Measurements from ENCODE around the gene KLF13. TPM values are rescaled to one million over a fixed set of nuclear protein-coding genes. Genes with fewer than 3 reads are reported as not detected.

Gene KLF13
- total RNA-seq, 1 experiment from 2014 or later, result 60.1 TPM

- ChIA-PET CTCF (no interaction called here), RAD21 (ENCODE audit: low non-redundant PET in 1 of 2, low total read pairs in 2 of 2, uncharacterized antibody in 2 of 2, unreplicated experiment in 2 of 2) (no interaction called here), POLR2A (no interaction called here)
- Histone ChIP-seq H3K9me2 (ENCODE audit: insufficient read depth) (no peaks in the 10 kb centered on the region), H3K79me2 (ENCODE audit: insufficient read depth, low read length) (no peaks in the 10 kb centered on the region), H3K27ac (ENCODE audit: low read depth, low read length) (no peak overlapping the region), H2AFZ (ENCODE audit: low read depth, low read length, poor library complexity, severe bottlenecking) (no peak overlapping the region), H3K9me3 (ENCODE audit: control insufficient read depth in 1 of 2, insufficient read depth in 1 of 2, low read depth in 1 of 2, low read length in 2 of 2) (no peaks in the 10 kb centered on the region), H3K9ac (ENCODE audit: low read length) (no peak overlapping the region), H3K27me3 (ENCODE audit: insufficient read depth, low read length) (no peaks in the 10 kb centered on the region), H3K4me2 (ENCODE audit: low read length) (no peak overlapping the region), H4K20me1 (ENCODE audit: insufficient read depth) (no peaks in the 10 kb centered on the region), H3K36me3 (ENCODE audit: control insufficient read depth in 1 of 2, insufficient read depth in 2 of 2, low read length in 2 of 2) (no peaks in the 10 kb centered on the region; a peak in 1 of 4 replicates), H3K4me1 (ENCODE audit: control insufficient read depth in 1 of 2, insufficient read depth in 2 of 2, low read length in 2 of 2) (no peaks in the 10 kb centered on the region), H3K4me3 (replicated peaks in 1 of 2; ENCODE audit: low read depth in 1 of 2, low read length in 2 of 2) (no peak overlapping the region)
- no peak for ATAC-seq
- no peak for DNase-seq (ENCODE audit: low read depth, low spot score)
- TF ChIP-seq ZBTB33 (IDR thresholded peaks at IDR 0.05; ENCODE audit: extremely low read depth, insufficient replicate concordance, low read length), result no peak
- intact Hi-C loops (cut with micrococcal nuclease), result no loop called here
- no TSS peak for BruUV-seq (replicated peaks)
These were observed 49.9 kb downstream of the KLF13 start for GRCh38 chr15:31376511-31376910.

- Histone ChIP-seq H3K9me2 (ENCODE audit: insufficient read depth) (no peaks in the 10 kb centered on the region), H3K36me3 (ENCODE audit: control insufficient read depth in 1 of 2, insufficient read depth in 2 of 2, low read length in 2 of 2) (no peaks in the 10 kb centered on the region; a peak in 1 of 4 replicates), H2AFZ (ENCODE audit: low read depth, low read length, poor library complexity, severe bottlenecking) (no peak overlapping the region), H3K4me1 (ENCODE audit: control insufficient read depth in 1 of 2, insufficient read depth in 2 of 2, low read length in 2 of 2) (no peaks in the 10 kb centered on the region), H3K79me2 (ENCODE audit: insufficient read depth, low read length) (no peaks in the 10 kb centered on the region), H3K27ac (ENCODE audit: low read depth, low read length) (no peak overlapping the region), H3K4me3 (replicated peaks in 1 of 2; ENCODE audit: low read depth in 1 of 2, low read length in 2 of 2) (no peak overlapping the region), H3K9ac (ENCODE audit: low read length) (no peak overlapping the region), H4K20me1 (ENCODE audit: insufficient read depth) (no peaks in the 10 kb centered on the region), H3K27me3 (ENCODE audit: insufficient read depth, low read length) (no peaks in the 10 kb centered on the region), H3K4me2 (ENCODE audit: low read length) (no peak overlapping the region), H3K9me3 (ENCODE audit: control insufficient read depth in 1 of 2, insufficient read depth in 1 of 2, low read depth in 1 of 2, low read length in 2 of 2) (no peaks in the 10 kb centered on the region)
- POLR2A ChIA-PET, result no interaction called here
- no peak for TF ChIP-seq EGR1 (IDR thresholded peaks at IDR 0.05; ENCODE audit: low read depth)
- no peak for TF ChIP-seq JUND (IDR thresholded peaks at IDR 0.05)
- no peak for TF ChIP-seq CBX3 (IDR thresholded peaks at IDR 0.05; ENCODE audit: low read depth)
- TF ChIP-seq POLR2A (IDR thresholded peaks at IDR 0.05; ENCODE audit: borderline replicate concordance, extremely low read depth, insufficient read depth, insufficient read length), result no peak
- no peak for TF ChIP-seq REST (IDR thresholded peaks at IDR 0.05; ENCODE audit: low read depth)
- TF ChIP-seq ZBTB33 (IDR thresholded peaks at IDR 0.05; ENCODE audit: extremely low read depth, insufficient replicate concordance, low read length), result no peak
- TF ChIP-seq ATF3 (IDR thresholded peaks at IDR 0.05), result no peak
- no peak for TF ChIP-seq EZH2 (IDR thresholded peaks at IDR 0.05)
- TF ChIP-seq EZH2phosphoT487 (IDR thresholded peaks at IDR 0.05; ENCODE audit: borderline replicate concordance), result no peak
- no peak for TF ChIP-seq SIN3A (IDR thresholded peaks at IDR 0.05; ENCODE audit: low read depth)
- no peak for TF ChIP-seq ZNF274 (IDR thresholded peaks at IDR 0.05; ENCODE audit: low read depth, low read length)
- no peak for TF ChIP-seq ELF1 (IDR thresholded peaks at IDR 0.05; ENCODE audit: borderline replicate concordance, low read depth)
- TF ChIP-seq ZFX (IDR thresholded peaks at IDR 0.05), result no peak
- intact Hi-C loops (cut with micrococcal nuclease), result no loop called here
- CTCF ChIA-PET, result no interaction called here
- RAD21 ChIA-PET (ENCODE audit: low non-redundant PET in 1 of 2, low total read pairs in 2 of 2, uncharacterized antibody in 2 of 2, unreplicated experiment in 2 of 2), result no interaction called here
- DNase-seq (ENCODE audit: low read depth, low spot score) (no peak), ATAC-seq (no peak; the same call in 1 of the 2 replicates)
- BruUV-seq (replicated peaks), result no TSS peak
These were observed 50.4 kb downstream of the KLF13 start for GRCh38 chr15:31377030-31377429.

All from HCT116 (cell line).